OCI-LY7 (cell line): ENCODE measurements around the gene MALSU1. TPM values are rescaled to one million over a fixed set of nuclear protein-coding genes. Genes with fewer than 3 reads are reported as not detected.

ENCODE experiments used
- BruUV-seq: library from RNA; stranded (reverse); fragments of 400-500 nt; replicated peaks from 2 replicates; lab custom pipeline; 2021; lab: Mats Ljungman, UMichigan
- CTCF ChIA-PET: fragments of 300-600 bp; sonication (Branson Sonifier 250); formaldehyde crosslinking; loops from one replicate; lab custom pipeline; 2022; ENCODE audit warnings: antibody characterized with exemption; ENCODE audit not compliant: unreplicated experiment; lab: Charles Lee
- POLR2A ChIA-PET: fragments of 300-600 bp; sonication (Branson Sonifier 250); formaldehyde crosslinking; loops from one replicate; lab custom pipeline; 2022; ENCODE audit warnings: antibody characterized with exemption; lab: Charles Lee
- DNase-seq: peaks from one replicate; pipeline ENCODE4 v3.0.0-alpha.2; 2015; ENCODE audit warnings: low spot score
- H2AFZ ChIP-seq: fragments of 200-600 bp; sonication (generic), shearing (Covaris generic); 2 replicates; pipeline ENCODE4 v1.6.1; 2014; ENCODE audit warnings: mild to moderate bottlenecking, antibody characterized with exemption, low read length, moderate library complexity
- H3K27ac ChIP-seq: fragments of 200-600 bp; sonication (generic); 2 replicates; pipeline ENCODE4 v1.5.1; 2014; ENCODE audit warnings: mixed run types, low read depth, mild to moderate bottlenecking, moderate library complexity, low read length, inconsistent platforms; ENCODE audit not compliant: poor library complexity, severe bottlenecking
- H3K36me3 ChIP-seq: fragments of 200-600 bp; sonication (generic); 2 replicates; pipeline ENCODE4 v1.6.1; 2014; ENCODE audit warnings: mild to moderate bottlenecking, antibody characterized with exemption, low read length, moderate library complexity, mixed read lengths; ENCODE audit not compliant: insufficient read depth
- H3K4me1 ChIP-seq: fragments of 200-600 bp; sonication (generic); 2 replicates; pipeline ENCODE4 v1.5.1; 2014; ENCODE audit warnings: mild to moderate bottlenecking, low read length; ENCODE audit not compliant: insufficient read depth, poor library complexity, severe bottlenecking
- H3K4me2 ChIP-seq: fragments of 200-600 bp; sonication (generic); 2 replicates; pipeline ENCODE4 v1.6.1; 2014; ENCODE audit warnings: mild to moderate bottlenecking, low read length
- H3K4me3 ChIP-seq: fragments of 200-600 bp; sonication (generic); 2 replicates; pipeline ENCODE4 v1.5.1; 2014; ENCODE audit warnings: mild to moderate bottlenecking, low read depth, low read length; ENCODE audit not compliant: poor library complexity, severe bottlenecking
- H3K79me2 ChIP-seq: fragments of 200-600 bp; sonication (generic); 2 replicates; pipeline ENCODE4 v1.6.1; 2016; ENCODE audit warnings: low read depth, mild to moderate bottlenecking, low read length, moderate library complexity, mixed read lengths; ENCODE audit not compliant: insufficient read depth
- H3K9me2 ChIP-seq: fragments of 200-600 bp; sonication (generic); 2 replicates; pipeline ENCODE4 v1.6.1; 2016; ENCODE audit warnings: mild to moderate bottlenecking, low read length, mixed read lengths; ENCODE audit not compliant: insufficient read depth
- H3K9me3 ChIP-seq: fragments of 200-600 bp; sonication (generic); 2 replicates; pipeline ENCODE4 v1.6.1; 2014; ENCODE audit warnings: mild to moderate bottlenecking, mixed run types, low read length, mixed read lengths
- H4K20me1 ChIP-seq: fragments of 200-600 bp; sonication (generic); 2 replicates; pipeline ENCODE4 v1.6.1; 2014; ENCODE audit warnings: mild to moderate bottlenecking, antibody characterized with exemption, low read length, moderate library complexity, mixed read lengths; ENCODE audit not compliant: insufficient read depth
- EZH2phosphoT487 ChIP-seq: fragments of 200-600 bp; sonication (generic); IDR thresholded peaks from 2 replicates; pipeline ENCODE4 v1.6.1; 2018; ENCODE audit warnings: low read depth, borderline replicate concordance, mild to moderate bottlenecking, mixed run types, antibody characterized with exemption, low read length, moderate library complexity, mixed read lengths
- intact Hi-C: fragments of 100-400 bp; cut with micrococcal nuclease; formaldehyde crosslinking; loops from one replicate; pipeline ENCODE4 v1.10.0; 2022; ENCODE audit not compliant: unreplicated experiment
- total RNA-seq, 2 experiments: library from RNA; depleted of rRNA in 1 of 2; stranded (reverse); fragments of >200 nt in 1 of 2; shearing (Covaris generic) in 1 of 2; gene quantifications; 2 replicates each; pipeline ENCODE4 v1.2.3, GENCODE V29; 2014 to 2022
- TF ChIP-seq, protein P1 (sequence below): fragments of 200-600 bp; sonication (generic); conservative IDR thresholded peaks from 2 replicates; pipeline ENCODE4 v1.5.1; 2014; ENCODE audit warnings: mild to moderate bottlenecking, antibody characterized with exemption, low read length, moderate library complexity, mixed read lengths

Gene MALSU1
- total RNA-seq, 2 experiments from 2014 or later, result 66.4 to 107 TPM

- POLR2A ChIA-PET, result interaction anchor here (0.6 to 1.5 kb wide), 7 partner anchors 9 to 245 kb away, joined by 3 to 7 read pairs (median 4); no protein-coding TSS in a partner anchor
- intact Hi-C loops, result no loop called here
Measured at GRCh38 chr7:23294549-23295400, 4.4 kb upstream of the MALSU1 start.

GRCh38 chr7:23295401-23295697 lies 3.8 kb upstream of the MALSU1 start:
- Histone ChIP-seq H3K4me1 (peaks cover 6% of the 10 kb centered on the region), H2AFZ (0 out of 2 replicates have a peak overlapping the region, but pooled peaks have one; percentile 1), H3K79me2 (peaks cover 11% of the 10 kb centered on the region), H3K36me3 (no peaks in the 10 kb centered on the region), H3K4me3 (no peak overlapping the region), H3K4me2 (no peak overlapping the region), H3K9me3 (no peaks in the 10 kb centered on the region), H3K27ac (no peak overlapping the region), H3K9me2 (no peaks in the 10 kb centered on the region), H4K20me1 (0 out of 2 replicates have a peak, but pooled peaks cover under 1% of the 10 kb centered on the region)
- ChIA-PET POLR2A (interaction anchor here (0.9 to 1.5 kb wide), 4 partner anchors 8 to 245 kb away, joined by 4 to 7 read pairs (median 6); no protein-coding TSS in a partner anchor), CTCF (no interaction called here)
- BruUV-seq, result no TSS peak
- TF ChIP-seq, protein P1, sequence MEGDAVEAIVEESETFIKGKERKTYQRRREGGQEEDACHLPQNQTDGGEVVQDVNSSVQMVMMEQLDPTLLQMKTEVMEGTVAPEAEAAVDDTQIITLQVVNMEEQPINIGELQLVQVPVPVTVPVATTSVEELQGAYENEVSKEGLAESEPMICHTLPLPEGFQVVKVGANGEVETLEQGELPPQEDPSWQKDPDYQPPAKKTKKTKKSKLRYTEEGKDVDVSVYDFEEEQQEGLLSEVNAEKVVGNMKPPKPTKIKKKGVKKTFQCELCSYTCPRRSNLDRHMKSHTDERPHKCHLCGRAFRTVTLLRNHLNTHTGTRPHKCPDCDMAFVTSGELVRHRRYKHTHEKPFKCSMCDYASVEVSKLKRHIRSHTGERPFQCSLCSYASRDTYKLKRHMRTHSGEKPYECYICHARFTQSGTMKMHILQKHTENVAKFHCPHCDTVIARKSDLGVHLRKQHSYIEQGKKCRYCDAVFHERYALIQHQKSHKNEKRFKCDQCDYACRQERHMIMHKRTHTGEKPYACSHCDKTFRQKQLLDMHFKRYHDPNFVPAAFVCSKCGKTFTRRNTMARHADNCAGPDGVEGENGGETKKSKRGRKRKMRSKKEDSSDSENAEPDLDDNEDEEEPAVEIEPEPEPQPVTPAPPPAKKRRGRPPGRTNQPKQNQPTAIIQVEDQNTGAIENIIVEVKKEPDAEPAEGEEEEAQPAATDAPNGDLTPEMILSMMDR, result no peak
- no peak for DNase-seq
- intact Hi-C loops, result no loop called here

More at GRCh38 chr7:23294549-23295400, 4.4 kb upstream of the MALSU1 start:
- Histone ChIP-seq H3K4me2 (no peak overlapping the region), H3K4me1 (peaks cover 4% of the 10 kb centered on the region), H3K27ac (no peak overlapping the region), H3K36me3 (no peaks in the 10 kb centered on the region), H4K20me1 (no peaks in the 10 kb centered on the region), H3K9me2 (no peaks in the 10 kb centered on the region), H3K9me3 (no peaks in the 10 kb centered on the region), H2AFZ (no peak overlapping the region), H3K79me2 (peaks cover 6% of the 10 kb centered on the region), H3K4me3 (no peak overlapping the region)
- TF ChIP-seq, protein P1, result no peak
- TF ChIP-seq EZH2phosphoT487, result no peak
- no peak for DNase-seq
- BruUV-seq, result no TSS peak
- CTCF ChIA-PET, result interaction anchor here (0.6 to 1.0 kb wide), 2 partner anchors 22 to 173 kb away, joined by 3 read pairs; no protein-coding TSS in a partner anchor
